Testis (tissue), 3 donors: ENCODE results near the gene ZNF282. TPM values are rescaled to one million over a fixed set of nuclear protein-coding genes. Genes with fewer than 3 reads are reported as not detected.

ENCODE experiments used
- DNase-seq: peaks from one replicate; pipeline ENCODE4 v3.0.0-alpha.2; 2019
- H3K27ac ChIP-seq, 2 donors: fragments of 200-600 bp; sonication (generic); one replicate each; pipeline ENCODE4 v1.5.1; 2019
- H3K27me3 ChIP-seq: fragments of 200-600 bp; sonication (generic); one replicate; pipeline ENCODE4 v1.5.1; 2019
- H3K36me3 ChIP-seq: fragments of 200-600 bp; sonication (generic); one replicate; pipeline ENCODE4 v1.5.1; 2017; ENCODE audit warnings: low read depth; ENCODE audit errors: missing control alignments
- H3K4me1 ChIP-seq: fragments of 200-600 bp; sonication (generic); one replicate; pipeline ENCODE4 v1.5.1; 2019
- H3K4me3 ChIP-seq, 2 donors: fragments of 200-600 bp; sonication (generic); one replicate each; pipeline ENCODE4 v1.5.1; 2017 to 2019
- H3K9me3 ChIP-seq: fragments of 200-600 bp; sonication (generic); one replicate; pipeline ENCODE4 v1.5.1; 2017
- CTCF ChIP-seq, 3 experiments: fragments of 450-650 bp in 2 of 3; fragments of 200-600 bp in 1 of 3; sonication (generic) in 1 of 3; IDR thresholded peaks; one replicate each; pipeline ENCODE4 v1.5.1; 2016 to 2019; ENCODE audit warnings: antibody characterized with exemption in 3 of 3, mild to moderate bottlenecking in 2 of 3, moderate library complexity in 1 of 3
- POLR2A ChIP-seq: fragments of 450-650 bp; IDR thresholded peaks from one replicate; pipeline ENCODE4 v1.6.1; 2017; ENCODE audit warnings: antibody characterized with exemption, mild to moderate bottlenecking, moderate library complexity
- WGBS, 2 donors: methylation state at CpG; one replicate each; pipeline ENCODE4 v1.1.5; 2018; 5-methylcytosine and 5-hydroxymethylcytosine counted together
- intact Hi-C: fragments of 100-400 bp; cut with DNase I; formaldehyde crosslinking; loops from one replicate; pipeline ENCODE4 v1.15.1; 2023; ENCODE audit warnings: low total_unique reads
- polyA plus RNA-seq: library from polyadenylated mRNA; stranded (reverse); fragments of 350-450 nt; fragmentation: Illumina TruSeq; extraction: RNeasy Lipid Tissue Mini Kit (QIAGEN cat#74804); gene quantifications from one replicate; pipeline ENCODE4 v1.2.3, GENCODE V29; 2014; ENCODE audit warnings: low read depth, low replicate concordance; ENCODE audit not compliant: insufficient read depth
- total RNA-seq, 2 donors: library from RNA; depleted of rRNA; stranded (reverse); fragments of >200 nt; gene quantifications; one replicate each; pipeline ENCODE4 v1.2.3, GENCODE V29; 2016

Gene ZNF282
- total and polyA plus RNA-seq, 3 donors from 2014 or later: 9.6 to 17.6 (median 12.2) TPM

GRCh38 chr7:149237502-149237901 lies 42.2 kb downstream of the ZNF282 start:
- Histone ChIP-seq H3K27me3 (no peaks in the 10 kb centered on the region), H3K27ac (no peak overlapping the region), H3K9me3 (no peaks in the 10 kb centered on the region), H3K4me3 (no peak overlapping the region), H3K36me3 (no peaks in the 10 kb centered on the region), H3K4me1 (peaks cover 8% of the 10 kb centered on the region)
- no peak for DNase-seq
- TF ChIP-seq CTCF (IDR thresholded peaks at IDR 0.05): no peak
- no peak for TF ChIP-seq POLR2A
- intact Hi-C loops: no loop called here
- 79 to 84% methylated on average over 7 of the region's 7 CpGs for WGBS, 2 donors

- no peak overlapping the region for H3K27ac ChIP-seq
- TF ChIP-seq CTCF (IDR thresholded peaks at IDR 0.05) (no peak), POLR2A (no peak)
- peaks cover 8% of the 10 kb centered on the region for H3K4me1 ChIP-seq
- no peaks in the 10 kb centered on the region for H3K27me3 ChIP-seq
- H3K36me3 ChIP-seq: no peaks in the 10 kb centered on the region
- 76 to 78% methylated on average over 3 of the region's 3 CpGs for whole genome bisulfite sequencing, 2 donors
- DNase-seq: no peak
- intact Hi-C loops: no loop called here
- H3K4me3 ChIP-seq: no peak overlapping the region
- H3K9me3 ChIP-seq: no peaks in the 10 kb centered on the region
Measured at GRCh38 chr7:149238051-149238450, 42.7 kb downstream of the ZNF282 start.

- Histone ChIP-seq H3K4me1 (peaks cover 8% of the 10 kb centered on the region), H3K27me3 (no peaks in the 10 kb centered on the region), H3K4me3 (peak within 1 kb of the TSS; percentile 73 to 90), H3K9me3 (no peaks in the 10 kb centered on the region), H3K27ac (peak within 1 kb of the TSS; percentile 45 to 79), H3K36me3 (no peaks in the 10 kb centered on the region)
- intact Hi-C loops: no loop called here
- peak; percentile 96 for DNase-seq
- peak; percentile 83 to 96 (median 84) for TF ChIP-seq CTCF (IDR thresholded peaks at IDR 0.05)
- TF ChIP-seq POLR2A: no peak
- WGBS, 2 donors: 1% methylated on average over 13 to 63 of the region's 64 CpGs
Measured at GRCh38 chr7:149239345-149240143, 44.2 kb downstream of the ZNF282 start, which contains the start of gene ZNF212. Gene ZNF212 (plus strand): TSS chr7:149239651. CDS start chr7:149239779, 128 bp downstream.

GRCh38 chr7:149240637-149241036 lies 45.3 kb downstream of the ZNF282 start:
- WGBS, 2 donors: 60 to 66% methylated on average over 5 of the region's 5 CpGs
- intact Hi-C loops: no loop called here
- DNase-seq: no peak
- Histone ChIP-seq H3K27ac (no peak overlapping the region), H3K4me3 (peak overlapping the region; percentile 73 to 90), H3K36me3 (no peaks in the 10 kb centered on the region), H3K4me1 (peaks cover 8% of the 10 kb centered on the region), H3K9me3 (no peaks in the 10 kb centered on the region), H3K27me3 (no peaks in the 10 kb centered on the region)
- TF ChIP-seq POLR2A (no peak), CTCF (IDR thresholded peaks at IDR 0.05) (no peak)

- TF ChIP-seq CTCF (IDR thresholded peaks at IDR 0.05) (no peak), POLR2A (no peak)
- Histone ChIP-seq H3K27me3 (no peaks in the 10 kb centered on the region), H3K9me3 (no peaks in the 10 kb centered on the region), H3K36me3 (no peaks in the 10 kb centered on the region), H3K27ac (no peak overlapping the region), H3K4me1 (peaks cover 8% of the 10 kb centered on the region), H3K4me3 (no peak overlapping the region)
- 83% methylated on average over 5 of the region's 5 CpGs for WGBS, 2 donors
- DNase-seq: no peak
- intact Hi-C loops: no loop called here
Measured at GRCh38 chr7:149241696-149242095, 46.4 kb downstream of the ZNF282 start.
